ENCODE data around the gene LRBA.

The LRBA gene

GRCh38 chr4:150439451-150439933, 575.6 kb downstream of the LRBA start:
- H3K4me3 ChIP-seq (ENCODE audit: low read length): no peak overlapping the region
- TF ChIP-seq CTCF (IDR thresholded peaks at IDR 0.05; ENCODE audit: insufficient read depth, low read depth, low read length, missing control alignments): no peak
- no peak for DNase-seq (ENCODE audit: low read depth)

GRCh38 chr4:150436598-150437370, 578.3 kb downstream of the LRBA start:
- DNase-seq (ENCODE audit: low read depth): no peak
- no peak overlapping the region for H3K4me3 ChIP-seq (ENCODE audit: low read length)
- TF ChIP-seq CTCF (IDR thresholded peaks at IDR 0.05; ENCODE audit: insufficient read depth, low read depth, low read length, missing control alignments): no peak

- H3K4me3 ChIP-seq (ENCODE audit: low read length): no peak overlapping the region
- no peak for TF ChIP-seq CTCF (IDR thresholded peaks at IDR 0.05; ENCODE audit: insufficient read depth, low read depth, low read length, missing control alignments)
- no peak for DNase-seq (ENCODE audit: low read depth)
Observed at GRCh38 chr4:150431221-150431620, 583.9 kb downstream of the LRBA start.

GRCh38 chr4:150425161-150425560, 589.9 kb downstream of the LRBA start:
- no peak for DNase-seq (ENCODE audit: low read depth)
- no peak overlapping the region for H3K4me3 ChIP-seq (ENCODE audit: low read length)
- TF ChIP-seq CTCF (IDR thresholded peaks at IDR 0.05; ENCODE audit: insufficient read depth, low read depth, low read length, missing control alignments): no peak

- H3K4me3 ChIP-seq (ENCODE audit: low read length): no peak overlapping the region
- no peak for DNase-seq (ENCODE audit: low read depth)
- TF ChIP-seq CTCF (IDR thresholded peaks at IDR 0.05; ENCODE audit: insufficient read depth, low read depth, low read length, missing control alignments): no peak
Observed at GRCh38 chr4:150423503-150423902, 591.6 kb downstream of the LRBA start.

GRCh38 chr4:150423074-150423473, 592.0 kb downstream of the LRBA start:
- H3K4me3 ChIP-seq (ENCODE audit: low read length): no peak overlapping the region
- DNase-seq (ENCODE audit: low read depth): no peak
- TF ChIP-seq CTCF (IDR thresholded peaks at IDR 0.05; ENCODE audit: insufficient read depth, low read depth, low read length, missing control alignments): no peak

GRCh38 chr4:150421612-150422011, 593.5 kb downstream of the LRBA start:
- DNase-seq (ENCODE audit: low read depth): no peak
- H3K4me3 ChIP-seq (ENCODE audit: low read length): no peak overlapping the region
- no peak for TF ChIP-seq CTCF (IDR thresholded peaks at IDR 0.05; ENCODE audit: insufficient read depth, low read depth, low read length, missing control alignments)
